Measurements from ENCODE around the gene AJAP1.

Gene AJAP1

GRCh38 chr1:4633346-4633745 lies 21.1 kb upstream of the AJAP1 start:
- no peak for DNase-seq

GRCh38 chr1:4634156-4634792 lies 20.1 kb upstream of the AJAP1 start:
- no peak for DNase-seq

DNA sequence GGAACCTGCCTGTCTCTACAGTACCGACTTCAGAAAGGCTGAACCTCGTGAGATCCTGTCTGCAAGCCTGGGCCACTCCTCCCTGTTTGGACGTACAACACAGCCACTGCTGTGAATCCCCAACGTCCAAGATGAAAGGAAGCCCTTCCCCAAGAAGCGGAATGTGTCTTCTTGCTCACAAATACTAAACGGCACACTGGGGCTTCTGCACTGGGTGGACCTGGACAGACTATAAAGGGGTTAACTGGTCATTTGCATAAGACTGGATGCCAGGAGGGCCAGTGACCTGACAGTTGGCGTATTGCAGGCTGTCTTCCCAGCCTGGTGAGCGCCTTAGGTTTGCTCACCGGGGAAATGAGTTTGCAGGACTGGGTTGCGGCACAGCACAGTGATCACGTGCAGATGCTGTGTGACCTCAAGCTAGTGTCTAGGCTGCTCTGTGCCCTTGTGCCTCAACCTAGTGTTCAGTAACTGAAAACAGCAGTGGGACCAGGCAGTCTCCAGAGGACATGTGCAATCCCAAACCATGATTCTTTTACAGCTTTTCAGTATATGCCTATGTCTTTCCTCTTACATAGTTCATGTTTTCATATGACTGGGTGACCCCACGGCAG lies 19.5 kb upstream of the AJAP1 start:
- DNase-seq = no peak

DNA sequence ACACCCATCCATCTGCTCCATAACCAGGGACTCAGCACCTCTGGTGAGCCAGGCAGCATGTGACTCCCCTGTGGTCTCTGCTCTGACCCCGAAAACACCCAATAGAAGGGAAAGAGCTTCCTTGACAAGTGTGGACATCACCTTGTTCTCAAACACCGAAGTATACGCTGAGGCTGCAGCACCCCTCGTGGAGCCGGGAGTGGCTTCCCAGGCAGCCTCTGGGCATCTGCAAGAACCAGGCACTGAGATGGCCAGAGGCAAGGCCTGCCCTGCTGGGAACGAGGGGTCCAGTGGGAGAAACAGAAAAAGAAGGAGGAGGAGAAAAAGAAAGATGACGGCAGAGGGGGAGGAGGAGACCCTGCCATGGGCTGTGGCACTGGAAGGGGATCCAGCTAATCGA lies 18.2 kb upstream of the AJAP1 start:
- no peak for DNase-seq

DNA sequence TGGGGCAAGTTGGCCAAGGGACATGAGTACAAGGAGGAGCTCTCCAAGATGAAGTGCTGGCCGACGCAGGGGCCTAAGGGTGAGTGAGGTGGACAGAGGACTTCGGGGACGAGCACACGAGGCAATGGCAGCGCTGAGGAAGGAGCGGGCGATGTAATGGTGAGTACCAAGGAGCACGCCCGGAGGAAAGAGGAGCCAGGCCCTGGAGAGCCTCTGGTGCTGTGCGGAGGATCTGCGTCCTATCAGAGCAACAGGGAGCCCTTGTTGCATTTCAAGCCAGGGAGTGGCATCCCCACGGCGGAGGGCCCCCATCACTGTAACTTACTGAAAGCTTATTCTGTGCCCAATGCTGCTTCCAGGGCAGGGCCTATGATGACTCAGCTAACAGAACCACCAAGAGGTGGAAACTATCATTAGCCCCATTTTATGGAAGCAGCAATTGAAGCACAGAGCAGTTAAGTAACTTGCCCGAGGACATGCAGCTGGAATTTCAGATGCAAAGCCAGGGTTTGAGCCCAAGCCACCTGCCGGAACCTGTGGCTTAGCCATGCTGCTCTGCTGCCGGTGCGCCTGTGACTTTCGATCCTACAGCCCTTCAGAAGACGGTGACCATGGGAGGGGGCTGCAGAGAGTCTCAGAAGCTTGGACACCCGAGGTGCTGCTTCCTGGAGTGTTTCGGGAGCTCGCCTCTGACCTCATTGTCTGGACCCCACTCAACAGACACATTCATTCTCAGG lies 17.6 kb upstream of the AJAP1 start:
- no peak for DNase-seq

DNA sequence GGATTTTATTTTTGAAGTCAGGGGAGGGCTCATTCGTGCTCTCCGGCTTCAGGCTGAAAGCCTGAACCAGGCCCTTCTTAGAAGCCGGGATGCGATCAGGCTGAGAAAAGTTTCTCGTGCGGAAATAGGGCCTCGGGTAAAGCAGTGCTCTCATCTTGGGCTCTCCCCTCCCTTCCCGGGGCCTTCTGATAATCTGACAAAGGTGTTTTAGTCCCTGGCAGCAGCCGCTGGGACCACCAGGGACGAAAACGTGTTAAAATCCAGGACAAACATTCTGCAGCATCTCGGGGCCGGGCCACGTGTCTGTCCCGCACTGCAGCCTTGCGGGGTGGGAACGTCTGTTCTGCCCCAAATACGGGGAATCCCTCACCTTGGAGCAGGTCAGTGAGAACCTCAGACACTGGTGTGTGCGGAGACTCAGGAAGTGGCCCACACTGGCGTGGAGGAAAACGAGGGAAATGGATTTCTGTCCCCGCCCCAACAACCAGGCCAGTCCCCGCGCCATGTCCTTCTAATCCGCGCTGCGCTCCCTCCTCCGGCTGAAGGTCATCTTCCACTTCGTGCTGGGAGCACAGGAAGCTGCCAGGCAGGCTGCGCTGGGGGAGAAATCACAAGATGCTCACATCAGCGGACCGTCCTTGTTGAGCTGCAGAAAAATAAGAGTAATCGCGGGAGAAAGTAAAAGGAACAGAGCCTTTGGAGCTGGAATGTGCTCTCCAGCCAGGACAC lies 16.6 kb upstream of the AJAP1 start:
- no peak for DNase-seq

GRCh38 chr1:4638345-4638729 lies 16.1 kb upstream of the AJAP1 start:
- DNase-seq = no peak

DNA sequence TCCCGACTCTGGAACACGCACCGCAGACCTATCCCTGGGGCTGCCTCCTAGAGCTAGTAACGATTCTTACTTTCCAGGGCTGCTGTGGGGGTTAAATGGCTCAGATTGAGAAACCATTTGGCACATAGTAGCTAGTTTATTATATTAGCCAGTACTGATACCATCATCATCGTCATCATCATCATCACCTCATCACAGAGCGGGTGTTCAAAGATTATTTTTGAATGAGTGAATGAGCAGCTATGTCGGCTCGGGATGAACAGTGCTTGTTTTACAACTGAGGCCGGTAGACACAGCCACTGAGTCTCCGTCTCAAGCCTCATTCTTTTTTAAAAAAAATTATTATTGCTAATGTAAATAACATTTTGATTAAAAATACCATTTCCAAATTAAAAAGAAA lies 13.5 kb upstream of the AJAP1 start:
- DNase-seq = no peak

GRCh38 chr1:4647391-4647790 lies 7.0 kb upstream of the AJAP1 start:
- DNase-seq = no peak

DNA sequence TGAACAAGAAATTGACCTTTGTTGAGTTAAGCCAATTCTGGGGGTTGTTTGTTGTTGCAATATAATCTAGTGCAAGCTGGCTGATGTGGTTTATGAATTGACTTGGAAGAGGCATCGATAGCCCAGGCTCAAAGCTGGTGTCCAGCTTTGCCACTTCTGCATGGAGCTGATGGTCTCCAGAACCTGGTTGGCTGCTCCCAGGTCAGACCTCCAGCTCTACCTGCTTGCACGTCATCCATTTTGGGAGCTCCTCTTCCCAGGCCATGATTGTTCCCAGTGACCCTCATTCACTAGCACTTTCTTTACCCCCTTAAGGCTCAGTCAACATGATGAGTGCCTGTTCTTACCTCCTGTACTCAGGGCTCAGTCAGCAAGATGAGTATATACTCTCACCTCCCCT lies 5.8 kb upstream of the AJAP1 start:
- no peak for DNase-seq

GRCh38 chr1:4650481-4650880 lies 3.9 kb upstream of the AJAP1 start:
- DNase-seq = no peak

- DNase-seq = no peak
Observed at GRCh38 chr1:4650981-4651380, 3.4 kb upstream of the AJAP1 start.

GRCh38 chr1:4652631-4653327 lies 1.6 kb upstream of the AJAP1 start:
- no peak for DNase-seq

- DNase-seq = no peak
Observed at GRCh38 chr1:4653328-4653660, 1.1 kb upstream of the AJAP1 start.

DNA sequence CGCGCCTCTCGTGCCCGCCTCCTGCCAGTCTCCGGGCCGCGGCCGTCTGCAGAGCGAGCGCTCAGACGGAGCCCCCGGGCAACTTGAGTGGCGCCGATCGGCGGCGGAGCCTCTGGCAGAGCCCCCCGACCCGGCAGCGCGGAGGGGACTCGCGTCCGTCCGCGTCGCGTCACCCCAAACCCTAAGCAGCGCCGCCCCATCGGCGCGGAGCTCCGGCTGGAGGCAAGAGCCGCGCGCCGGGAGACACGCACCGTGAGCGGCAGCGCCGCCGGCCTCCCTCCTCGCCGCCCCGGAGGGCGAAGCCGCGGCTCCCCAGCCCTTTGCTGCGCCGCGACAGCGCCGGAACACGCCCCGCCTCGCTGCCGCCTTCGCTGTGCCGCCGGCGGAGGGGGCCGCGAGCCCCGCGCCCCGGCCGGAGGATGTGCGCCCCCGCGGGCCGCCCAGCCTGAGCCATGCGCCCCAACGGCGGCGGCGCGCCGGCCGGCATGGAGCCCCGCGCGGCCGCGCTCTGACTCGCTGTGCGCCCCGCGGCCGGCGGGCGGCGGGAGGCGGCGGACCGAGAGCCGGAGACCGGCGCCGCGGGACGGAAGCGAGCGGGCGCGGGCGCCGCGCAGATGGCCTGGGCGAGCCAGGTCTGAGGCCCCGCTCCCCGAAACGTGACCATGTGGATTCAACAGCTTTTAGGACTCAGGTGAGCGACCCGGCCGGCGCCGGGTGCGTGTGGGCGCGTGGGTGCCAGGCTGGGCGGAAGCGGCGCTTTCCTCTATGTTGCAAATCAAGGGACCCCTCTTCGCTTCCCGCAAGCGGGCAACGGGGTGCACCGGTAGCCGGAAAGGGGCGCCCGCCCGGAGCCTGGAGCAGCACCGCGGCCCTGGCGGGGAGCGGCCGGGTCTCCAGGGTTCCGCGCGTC lies 610 bp downstream of the AJAP1 start:
- no peak for DNase-seq

GRCh38 chr1:4655674-4656532 lies 1.5 kb downstream of the AJAP1 start:
- DNase-seq = no peak

GRCh38 chr1:4656533-4657140 lies 2.2 kb downstream of the AJAP1 start:
- no peak for DNase-seq

DNA sequence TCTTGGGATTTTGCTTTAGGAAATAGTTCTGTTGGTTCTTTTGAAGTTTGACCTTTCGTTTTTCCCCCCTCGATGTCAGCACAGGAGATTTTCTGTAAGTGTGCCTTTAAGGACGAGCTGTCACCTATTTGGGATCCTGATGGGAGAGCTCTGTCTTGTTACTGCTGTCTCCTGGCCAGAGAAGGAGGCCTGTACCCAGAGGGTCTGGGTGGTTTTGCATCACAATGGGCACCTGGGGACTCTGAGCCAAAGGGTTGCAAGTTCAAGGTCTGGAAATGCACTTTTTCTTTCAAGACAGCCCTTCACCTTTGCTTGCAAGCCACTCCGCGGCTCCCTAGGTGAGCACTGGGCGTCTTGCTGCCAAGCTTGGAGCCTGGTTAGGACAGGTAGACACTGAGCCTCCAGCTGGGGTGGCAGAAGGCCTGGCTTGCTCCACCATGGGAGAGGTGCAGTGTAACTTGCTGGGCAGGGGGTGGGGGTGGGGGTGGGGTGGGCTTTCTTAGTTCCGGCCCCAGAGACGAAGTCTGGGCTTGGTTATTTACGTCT lies 2.9 kb downstream of the AJAP1 start:
- no peak for DNase-seq

- no peak for DNase-seq
Observed at GRCh38 chr1:4657960-4658541, 3.6 kb downstream of the AJAP1 start.
